H9 (cell line): ENCODE data around the gene BCL11B. TPM values are rescaled to one million over a fixed set of nuclear protein-coding genes. Genes with fewer than 3 reads are reported as not detected.

Source experiments
- DNase-seq: peaks from one replicate; pipeline ENCODE4 v3.0.0-alpha.2; 2017
- H2AFZ ChIP-seq: one replicate; pipeline ENCODE4 v1.6.1; 2013; ENCODE audit warnings: mild to moderate bottlenecking, low read length, control low read depth, moderate library complexity
- H2AK5ac ChIP-seq: 2 replicates; pipeline ENCODE4 v1.6.1; 2013; ENCODE audit warnings: low read length, control low read depth, mixed read lengths; ENCODE audit not compliant: insufficient read length
- H2BK120ac ChIP-seq: one replicate; pipeline ENCODE4 v1.6.1; 2013; ENCODE audit warnings: low read depth, mild to moderate bottlenecking, low read length, control low read depth, inconsistent platforms; ENCODE audit not compliant: poor library complexity, severe bottlenecking
- H2BK12ac ChIP-seq: 2 replicates; pipeline ENCODE4 v1.6.1; 2013; ENCODE audit warnings: low read length, control low read depth, mixed read lengths, low read depth; ENCODE audit not compliant: insufficient read length
- H2BK15ac ChIP-seq: 2 replicates; pipeline ENCODE4 v1.6.1; 2013; ENCODE audit warnings: low read depth, low read length, control low read depth
- H2BK20ac ChIP-seq: one replicate; pipeline ENCODE4 v1.6.1; 2013; ENCODE audit warnings: low read depth, mild to moderate bottlenecking, low read length, control low read depth, inconsistent platforms; ENCODE audit not compliant: poor library complexity, severe bottlenecking
- H2BK5ac ChIP-seq: 2 replicates; pipeline ENCODE4 v1.6.1; 2013; ENCODE audit warnings: low read length, control low read depth, mixed read lengths; ENCODE audit not compliant: insufficient read length
- H3K14ac ChIP-seq: 2 replicates; pipeline ENCODE4 v1.6.1; 2013; ENCODE audit warnings: low read length, control low read depth; ENCODE audit not compliant: insufficient read depth
- H3K18ac ChIP-seq: 2 replicates; pipeline ENCODE4 v1.6.1; 2013; ENCODE audit warnings: low read depth, mild to moderate bottlenecking, mixed read lengths, low read length, control low read depth; ENCODE audit not compliant: insufficient read length
- H3K23ac ChIP-seq: 2 replicates; pipeline ENCODE4 v1.6.1; 2013; ENCODE audit warnings: low read length, control low read depth, mixed read lengths, low read depth; ENCODE audit not compliant: insufficient read length
- H3K23me2 ChIP-seq: 2 replicates; pipeline ENCODE4 v1.6.1; 2013; ENCODE audit warnings: low read depth, mild to moderate bottlenecking, mixed read lengths, low read length, control low read depth; ENCODE audit not compliant: insufficient read length, poor library complexity, severe bottlenecking
- H3K27ac ChIP-seq: 2 replicates; pipeline ENCODE4 v1.5.1; 2013; ENCODE audit warnings: low read length, control low read depth, mixed read lengths, low read depth; ENCODE audit not compliant: insufficient read length
- H3K27me3 ChIP-seq: 2 replicates; pipeline ENCODE4 v1.6.1; 2013; ENCODE audit warnings: low read length, control low read depth, inconsistent platforms; ENCODE audit not compliant: insufficient read depth
- H3K4ac ChIP-seq: 2 replicates; pipeline ENCODE4 v1.6.1; 2013; ENCODE audit warnings: low read depth, mild to moderate bottlenecking, control low read depth, inconsistent platforms, low read length, moderate library complexity
- H3K4me1 ChIP-seq: 2 replicates; pipeline ENCODE4 v1.6.1; 2013; ENCODE audit warnings: low read length, control low read depth, inconsistent platforms; ENCODE audit not compliant: insufficient read depth
- H3K4me2 ChIP-seq: 2 replicates; pipeline ENCODE4 v1.6.1; 2013; ENCODE audit warnings: low read length, control low read depth, mixed read lengths; ENCODE audit not compliant: insufficient read length, insufficient read depth
- H3K56ac ChIP-seq: 2 replicates; pipeline ENCODE4 v1.6.1; 2013; ENCODE audit warnings: low read depth, mild to moderate bottlenecking, mixed read lengths, low read length, control low read depth; ENCODE audit not compliant: insufficient read length
- H3K79me1 ChIP-seq: 2 replicates; pipeline ENCODE4 v1.6.1; 2013; ENCODE audit warnings: low read depth, mild to moderate bottlenecking, moderate library complexity, low read length, control low read depth, inconsistent platforms; ENCODE audit not compliant: insufficient read depth, poor library complexity, severe bottlenecking
- H3K79me2 ChIP-seq: 2 replicates; pipeline ENCODE4 v1.6.1; 2013; ENCODE audit warnings: low read length, control low read depth, inconsistent platforms; ENCODE audit not compliant: insufficient read depth
- H3K9ac ChIP-seq: 2 replicates; pipeline ENCODE4 v1.6.1; 2013; ENCODE audit warnings: low read length, control low read depth, mixed read lengths; ENCODE audit not compliant: insufficient read length; ENCODE audit errors: extremely low read depth
- H3K9me3 ChIP-seq: one replicate; pipeline ENCODE4 v1.6.1; 2013; ENCODE audit warnings: low read depth, low read length, inconsistent platforms; ENCODE audit not compliant: control insufficient read depth
- H3T11ph ChIP-seq: one replicate; pipeline ENCODE4 v1.6.1; 2013; ENCODE audit warnings: mild to moderate bottlenecking, low read length, control low read depth, inconsistent platforms
- H4K20me1 ChIP-seq: one replicate; pipeline ENCODE4 v1.6.1; 2013; ENCODE audit not compliant: control insufficient read depth, insufficient read length, insufficient read depth
- H4K5ac ChIP-seq: 2 replicates; pipeline ENCODE4 v1.6.1; 2013; ENCODE audit warnings: low read depth, mild to moderate bottlenecking, mixed read lengths, low read length, control low read depth; ENCODE audit not compliant: insufficient read length
- H4K8ac ChIP-seq: replicated peaks from 2 replicates; pipeline ENCODE4 v1.6.1; 2013; ENCODE audit warnings: low read length, control low read depth, mixed read lengths, low read depth; ENCODE audit not compliant: insufficient read length
- H4K91ac ChIP-seq: 2 replicates; pipeline ENCODE4 v1.6.1; 2013; ENCODE audit warnings: low read depth, mild to moderate bottlenecking, moderate library complexity, mixed read lengths, low read length, control low read depth; ENCODE audit not compliant: insufficient read length
- H3K27ac Mint-ChIP-seq, 3 experiments: 2 replicates in 2 of 3; 3 replicates in 1 of 3; pipeline ENCODE4 v1.8.0; 2020 to 2021; ENCODE audit warnings: mixed read lengths in 3 of 3, mild to moderate bottlenecking in 1 of 3, moderate library complexity in 1 of 3
- H3K27me3 Mint-ChIP-seq: 2 replicates; pipeline ENCODE4 v1.8.0; 2021; ENCODE audit warnings: low read depth, mild to moderate bottlenecking, moderate library complexity, mixed read lengths
- H3K36me3 Mint-ChIP-seq, 3 experiments: 2 replicates in 2 of 3; 3 replicates in 1 of 3; pipeline ENCODE4 v1.8.0; 2020 to 2021; ENCODE audit warnings: low read depth in 3 of 3, mixed read lengths in 3 of 3; ENCODE audit not compliant: insufficient read depth in 1 of 3
- H3K4me1 Mint-ChIP-seq, 2 experiments: 2 replicates each; pipeline ENCODE4 v1.8.0; 2020; ENCODE audit warnings: mixed read lengths in 2 of 2
- H3K4me3 Mint-ChIP-seq, 2 experiments: 2 replicates in 1 of 2; 3 replicates in 1 of 2; pipeline ENCODE4 v1.8.0; 2020 to 2021; ENCODE audit warnings: mild to moderate bottlenecking in 2 of 2, mixed read lengths in 2 of 2, moderate library complexity in 1 of 2
- H3K9me3 Mint-ChIP-seq, 2 experiments: 2 replicates in 1 of 2; 3 replicates in 1 of 2; pipeline ENCODE4 v1.8.0; 2020; ENCODE audit warnings: mild to moderate bottlenecking in 2 of 2, mixed read lengths in 2 of 2, moderate library complexity in 1 of 2
- CTCF ChIP-seq: fragments of 200-600 bp; sonication (generic); conservative IDR thresholded peaks from 3 replicates; pipeline ENCODE4 v1.8.0; 2021; ENCODE audit warnings: antibody characterized with exemption, mild to moderate bottlenecking
- WGBS: extraction: QIAGEN DNeasy Blood & Tissue Kit; methylation state at CpG from one replicate; pipeline ENCODE4 v1.1.7; 2013; ENCODE audit warnings: missing lambda C conversion rate, low lambda C conversion rate, mixed read lengths; ENCODE audit not compliant: insufficient read length; ENCODE audit errors: extremely low coverage; 5-methylcytosine and 5-hydroxymethylcytosine counted together
- total RNA-seq: library from RNA; stranded (reverse); gene quantifications from 2 replicates; pipeline ENCODE4 v1.2.1, GENCODE V29; 2021

Gene BCL11B
- total RNA-seq, 1 experiment from 2014 or later, result 4.9 TPM

GRCh38 chr14:99313234-99313633 lies 41.2 kb upstream of the BCL11B start:
- Histone ChIP-seq H3K27ac (no peak overlapping the region), H2BK15ac (no peak overlapping the region), H2BK20ac (no peak overlapping the region), H3T11ph (no peak overlapping the region), H3K23ac (no peak overlapping the region), H3K4me1 (no peaks in the 10 kb centered on the region), H4K8ac (no peak overlapping the region), H3K79me2 (no peaks in the 10 kb centered on the region), H3K56ac (no peak overlapping the region), H3K4ac (no peak overlapping the region), H2BK120ac (no peak overlapping the region), H2AFZ (no peak overlapping the region), H3K23me2 (no peaks in the 10 kb centered on the region), H3K9me3 (no peaks in the 10 kb centered on the region), H3K27me3 (no peaks in the 10 kb centered on the region), H3K9ac (no peak overlapping the region), H3K14ac (no peak overlapping the region), H3K18ac (no peak overlapping the region), H3K79me1 (no peaks in the 10 kb centered on the region), H4K20me1 (no peaks in the 10 kb centered on the region), H4K91ac (no peak overlapping the region), H4K5ac (no peak overlapping the region), H2AK5ac (no peak overlapping the region), H3K4me2 (no peak overlapping the region), H2BK12ac (no peak overlapping the region), H2BK5ac (no peak overlapping the region)
- Mint-ChIP-seq H3K36me3 (peaks cover 5 to 18% (median 7%) of the 10 kb centered on the region in 3 experiments; a peak in 6 of 7 replicates), H3K27me3 (peaks cover 4% of the 10 kb centered on the region), H3K4me3 (no peak overlapping the region), H3K4me1 (peaks cover 12 to 13% of the 10 kb centered on the region in 2 experiments), H3K9me3 (peaks cover 19 to 20% of the 10 kb centered on the region in 2 experiments), H3K27ac (no peak overlapping the region)
- no CpG with 5 or more reads among the region's 1 CpG for WGBS
- TF ChIP-seq CTCF, result no peak
- DNase-seq, result no peak
